GM23248 (cell line): ENCODE measurements around the gene ADAMTS6.

Experiments
- EZH2 ChIP-seq: fragments of 200-600 bp; sonication (generic); IDR thresholded peaks from 2 replicates; pipeline ENCODE4 v1.6.1; 2018; ENCODE audit warnings: antibody characterized with exemption, mild to moderate bottlenecking; ENCODE audit not compliant: insufficient read depth, poor library complexity, severe bottlenecking
- EZH2phosphoT487 ChIP-seq: fragments of 200-600 bp; sonication (generic); IDR thresholded peaks from 2 replicates; pipeline ENCODE4 v1.6.1; 2018; ENCODE audit warnings: antibody characterized with exemption, moderate library complexity, mild to moderate bottlenecking, low read depth; ENCODE audit not compliant: insufficient read depth

- TF ChIP-seq EZH2phosphoT487 = no peak
- no peak for TF ChIP-seq EZH2
These were observed 202.1 kb downstream of the ADAMTS6 start for GRCh38 chr5:65279603-65280002.
